ENCODE results near the gene VWA1.
A peak's percentile ranks its signal among the peaks of the same experiment; 100 is the strongest.
"Not testable (repeated sequence)": the region's sequence is repeated elsewhere in the genome, so short reads cannot be mapped to it uniquely, and the experiment has no call there.

VWA1 gene

DNA sequence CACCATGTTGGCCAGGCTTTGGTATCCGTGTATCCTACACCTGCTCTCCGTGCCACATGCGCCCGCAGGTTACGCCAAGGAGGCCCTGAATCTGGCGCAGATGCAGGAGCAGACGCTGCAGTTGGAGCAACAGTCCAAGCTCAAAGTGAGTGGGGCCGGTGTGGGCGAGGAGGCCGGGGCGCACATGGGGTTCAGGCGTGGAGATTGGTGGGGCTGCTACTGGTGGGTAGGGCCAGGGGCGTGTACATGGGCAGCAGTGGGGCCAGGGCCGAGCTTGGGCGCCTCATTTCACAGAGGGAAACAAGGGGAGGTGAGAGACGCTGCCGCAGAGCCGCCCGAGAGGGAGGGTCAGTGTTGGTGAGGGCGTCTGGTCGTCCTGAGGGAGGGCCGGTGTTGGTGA, 41.7 kb downstream of the VWA1 start:
- Histone ChIP-seq H3K27ac (no peak overlapping the region), H3K36me3 (peaks cover 36 to 63% (median 52%) of the 10 kb centered on the region in 11 experiments), H3K9me3 (replicated peaks in 1 of 11) (no peaks in the 10 kb centered on the region), H3K9ac (peak overlapping the region in 2 of 11 experiments; percentile 46 to 65; a peak in 3 of 22 replicates), H3K27me3 (no peaks in the 10 kb centered on the region), H3K4me1 (peaks cover 36 to 48% (median 46%) of the 10 kb centered on the region in 10 experiments), H3K4me2 (peak overlapping the region in 6 of 11 experiments; percentile 68 to 83 (median 74); a peak in 10 of 22 replicates), H4K20me1 (peaks cover 0 to 88% (median 73%) of the 10 kb centered on the region in 11 experiments; a peak in 20 of 22 replicates), H3K4me3 (no peak overlapping the region)
- TF ChIP-seq Cebpa-rat (IDR thresholded peaks at IDR 0.05): no peak

DNA sequence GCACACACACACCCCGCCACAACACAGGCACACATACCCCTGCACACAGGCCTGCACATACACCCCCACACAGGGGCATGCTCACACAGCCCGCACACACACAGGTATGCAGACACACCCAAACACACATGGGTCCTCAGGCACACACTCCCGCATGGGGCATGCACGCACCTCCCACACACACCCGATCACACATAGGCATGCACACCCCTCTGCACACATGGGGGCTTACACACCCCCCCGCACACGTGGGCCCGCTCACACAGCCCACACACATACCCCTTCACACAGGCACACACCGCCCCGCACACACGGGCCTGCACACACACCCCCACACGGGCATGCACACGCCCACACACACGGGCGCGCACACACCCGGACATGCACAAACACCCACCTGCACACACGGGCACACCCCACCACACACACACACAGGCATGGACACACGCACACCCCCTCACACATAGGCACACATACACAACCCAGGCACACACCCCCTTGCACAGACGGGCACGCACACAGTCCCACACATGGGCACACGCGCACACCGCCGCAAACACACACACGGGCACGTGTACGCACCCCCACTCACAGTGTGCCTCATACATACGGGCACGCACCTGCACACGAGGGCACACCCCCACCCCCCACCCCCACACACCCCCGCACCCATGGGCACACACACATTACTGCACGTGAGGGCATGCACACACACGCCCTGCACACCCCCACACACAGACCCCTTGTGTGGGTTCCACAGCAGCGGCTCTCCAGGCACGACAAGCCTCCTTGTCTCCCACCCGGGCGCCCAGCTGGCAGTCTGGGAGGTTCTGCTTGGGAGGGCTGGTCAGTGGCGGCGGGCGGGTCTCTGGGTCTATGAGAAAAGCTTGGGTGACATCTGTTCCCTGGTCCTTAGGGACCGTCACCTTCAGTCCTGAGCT, 44.3 kb downstream of the VWA1 start:
- Histone ChIP-seq H3K4me2 (no peak overlapping the region), H3K27me3 (no peaks in the 10 kb centered on the region), H3K9ac (no peak overlapping the region), H3K9me3 (replicated peaks in 1 of 11) (no peaks in the 10 kb centered on the region), H3K4me3 (no peak overlapping the region), H3K36me3 (peaks cover 55 to 74% (median 66%) of the 10 kb centered on the region in 11 experiments), H3K27ac (no peak overlapping the region), H3K4me1 (peaks cover 14 to 37% (median 29%) of the 10 kb centered on the region in 10 experiments), H4K20me1 (peaks cover 0 to 88% (median 65%) of the 10 kb centered on the region in 11 experiments; a peak in 18 of 22 replicates)
- no peak for TF ChIP-seq Cebpa-rat (IDR thresholded peaks at IDR 0.05)

DNA sequence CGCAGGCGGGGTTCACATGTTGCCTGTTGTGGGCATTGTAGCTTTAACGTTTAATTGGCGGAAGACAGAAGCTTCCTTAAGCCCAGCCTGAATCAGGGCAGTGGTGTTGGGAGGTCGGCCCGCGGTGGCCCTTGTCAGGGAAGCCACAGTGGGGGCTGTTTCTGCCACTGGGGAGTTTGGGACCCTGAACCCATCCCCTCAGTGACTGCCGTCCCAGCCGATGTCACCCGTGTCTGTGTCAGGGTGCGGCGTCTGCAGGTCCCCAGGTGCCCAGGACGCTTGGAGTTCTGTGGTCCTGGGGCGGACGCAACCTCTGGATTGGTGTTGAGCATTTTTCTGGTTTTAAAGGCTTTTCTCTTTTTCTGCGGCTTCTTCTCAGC, 45.0 kb downstream of the VWA1 start:
- not testable (repeated sequence) for H3K27me3 ChIP-seq; H3K27ac ChIP-seq; H3K4me2 ChIP-seq; H3K4me3 ChIP-seq; H3K9ac ChIP-seq; H3K9me3 ChIP-seq (replicated peaks in 1 of 11)
- H3K4me1 ChIP-seq: peaks cover 10 to 37% (median 23%) of the 10 kb centered on the region in 10 experiments
- H3K36me3 ChIP-seq: peaks cover 55 to 81% (median 70%) of the 10 kb centered on the region in 11 experiments
- peaks cover 0 to 88% (median 62%) of the 10 kb centered on the region in 11 experiments; a peak in 18 of 22 replicates for H4K20me1 ChIP-seq

DNA sequence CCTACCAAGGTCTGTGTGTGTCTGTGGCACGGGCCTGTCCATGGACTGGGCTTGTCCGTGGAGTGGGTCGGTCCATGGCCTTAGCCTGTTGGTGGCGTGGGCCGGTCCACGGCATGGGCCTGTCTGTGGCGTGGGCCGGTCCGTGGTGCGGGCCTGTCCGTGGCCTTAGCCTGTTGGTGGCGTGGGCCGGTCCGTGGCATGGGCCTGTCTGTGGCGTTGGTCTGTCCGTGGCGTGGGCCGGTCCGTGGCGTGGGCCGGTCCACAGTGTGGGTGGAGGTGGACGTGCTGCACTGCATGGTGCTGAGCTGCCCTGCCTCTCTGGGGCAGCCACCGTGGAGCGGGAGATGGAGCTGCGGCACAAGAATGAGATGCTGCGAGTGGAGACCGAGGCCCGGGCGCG, 46.3 kb downstream of the VWA1 start:
- H3K9ac ChIP-seq; H3K4me2 ChIP-seq; H3K4me3 ChIP-seq; H3K9me3 ChIP-seq (replicated peaks in 1 of 11); H3K27ac ChIP-seq; H3K27me3 ChIP-seq: not testable (repeated sequence)
- H3K36me3 ChIP-seq: peaks cover 63 to 88% (median 76%) of the 10 kb centered on the region in 11 experiments
- peaks cover 2 to 27% (median 10%) of the 10 kb centered on the region in 10 experiments; a peak in 19 of 20 replicates for H3K4me1 ChIP-seq
- peaks cover 0 to 85% (median 58%) of the 10 kb centered on the region in 11 experiments; a peak in 18 of 22 replicates for H4K20me1 ChIP-seq

DNA sequence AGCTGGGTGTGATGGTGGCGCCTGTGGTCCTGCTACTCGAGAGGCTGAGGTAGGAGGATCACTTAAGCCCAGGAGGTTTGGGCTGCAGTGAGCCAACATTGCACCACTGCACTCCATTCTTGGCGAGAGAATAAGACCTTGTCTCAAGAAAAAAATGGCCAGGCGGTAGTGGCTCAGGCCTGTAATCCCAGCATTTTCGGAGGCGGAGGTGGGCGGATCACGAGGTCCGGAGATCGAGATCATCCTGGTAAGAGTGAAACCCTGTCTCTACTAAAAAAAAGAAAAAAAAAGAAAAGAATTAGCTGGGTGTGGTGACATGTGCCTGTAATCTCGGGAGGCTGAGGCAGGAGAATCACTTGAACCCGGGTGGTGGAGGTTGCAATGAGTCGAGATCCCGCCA, 47.4 kb downstream of the VWA1 start:
- Histone ChIP-seq H3K9ac (no peak overlapping the region), H3K4me2 (no peak overlapping the region), H3K36me3 (peaks cover 59 to 88% (median 74%) of the 10 kb centered on the region in 11 experiments), H4K20me1 (peaks cover 0 to 81% (median 54%) of the 10 kb centered on the region in 11 experiments; a peak in 17 of 22 replicates), H3K4me1 (peaks cover 0 to 21% (median 5%) of the 10 kb centered on the region in 10 experiments; a peak in 10 of 20 replicates), H3K27ac (no peak overlapping the region), H3K27me3 (no peaks in the 10 kb centered on the region), H3K4me3 (no peak overlapping the region), H3K9me3 (replicated peaks in 1 of 11) (no peaks in the 10 kb centered on the region)
- no peak for TF ChIP-seq Cebpa-rat (IDR thresholded peaks at IDR 0.05)

DNA sequence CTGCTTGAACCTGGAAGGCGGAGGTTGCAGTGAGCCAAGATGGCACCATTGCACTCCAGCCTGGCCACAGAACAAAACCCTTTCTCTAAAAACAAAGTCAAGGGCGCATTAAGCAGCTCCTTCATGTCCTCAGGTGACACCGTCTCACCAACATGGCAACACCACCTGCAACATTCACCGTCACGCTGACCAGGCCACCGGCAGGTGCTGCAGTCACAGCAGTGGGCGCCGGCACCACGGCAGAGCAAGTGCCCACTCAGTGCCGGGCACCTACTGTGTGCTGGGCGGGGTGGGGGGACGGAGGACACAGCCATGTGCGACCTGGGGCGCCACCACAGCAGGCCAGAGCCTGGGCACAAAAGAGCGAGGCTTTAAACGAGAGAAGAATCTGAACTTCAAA, 48.2 kb downstream of the VWA1 start:
- no peaks in the 10 kb centered on the region for H3K9me3 ChIP-seq (replicated peaks in 1 of 11)
- peaks cover 61 to 90% (median 77%) of the 10 kb centered on the region in 11 experiments for H3K36me3 ChIP-seq
- no peak overlapping the region for H3K27ac ChIP-seq
- no peak overlapping the region for H3K4me3 ChIP-seq
- peaks cover 0 to 21% (median 5%) of the 10 kb centered on the region in 10 experiments; a peak in 10 of 20 replicates for H3K4me1 ChIP-seq
- peak overlapping the region in 4 of 11 experiments; percentile 9 to 48 (median 30); a peak in 5 of 22 replicates for H3K4me2 ChIP-seq
- H4K20me1 ChIP-seq: peaks cover 0 to 83% (median 53%) of the 10 kb centered on the region in 11 experiments; a peak in 17 of 22 replicates
- no peak for TF ChIP-seq Cebpa-rat (IDR thresholded peaks at IDR 0.05)
- no peaks in the 10 kb centered on the region for H3K27me3 ChIP-seq
- peak overlapping the region in 1 of 11 experiments; percentile 8; a peak in 1 of 22 replicates for H3K9ac ChIP-seq

DNA sequence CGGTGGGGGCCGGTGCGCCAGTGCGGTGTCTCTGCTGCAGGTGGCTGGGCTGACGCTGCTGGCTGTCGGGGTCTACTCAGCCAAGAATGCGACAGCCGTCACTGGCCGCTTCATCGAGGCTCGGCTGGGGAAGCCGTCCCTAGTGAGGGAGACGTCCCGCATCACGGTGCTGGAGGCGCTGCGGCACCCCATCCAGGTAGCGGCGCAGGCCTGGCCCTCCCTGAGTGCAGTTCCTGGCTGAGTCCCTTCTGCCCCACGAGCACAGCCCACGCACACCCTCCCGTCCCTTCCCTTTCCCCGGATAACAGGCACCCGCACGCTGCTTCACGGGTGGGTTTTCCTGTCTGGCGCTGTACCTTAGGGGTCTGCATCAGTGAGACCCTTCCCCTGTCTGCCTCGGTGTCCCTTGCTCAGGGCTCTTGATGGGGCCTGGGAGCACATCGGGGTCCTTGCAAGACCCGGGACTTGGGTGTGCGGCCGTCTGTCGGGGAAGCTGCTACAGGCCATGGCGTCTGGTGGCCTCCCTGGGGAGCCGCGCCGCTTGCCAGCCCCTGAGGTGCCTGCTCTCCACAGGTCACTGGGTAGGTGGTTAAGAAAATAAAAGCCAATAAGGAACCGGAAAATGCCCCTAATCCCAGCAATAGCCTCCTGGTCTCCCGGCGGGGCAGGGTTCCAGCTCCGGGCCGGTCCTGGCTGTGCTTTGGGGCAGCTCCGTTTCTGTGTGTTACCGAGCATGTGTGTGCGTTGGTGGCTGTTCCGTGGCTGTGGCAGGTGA, 49.7 kb downstream of the VWA1 start:
- H3K36me3 ChIP-seq: peaks cover 65 to 92% (median 81%) of the 10 kb centered on the region in 11 experiments
- H3K4me3 ChIP-seq; H3K9ac ChIP-seq; H3K9me3 ChIP-seq (replicated peaks in 1 of 11); H3K27ac ChIP-seq; H3K27me3 ChIP-seq: not testable (repeated sequence)
- peaks cover 0 to 86% (median 46%) of the 10 kb centered on the region in 11 experiments; a peak in 16 of 22 replicates for H4K20me1 ChIP-seq
- peak overlapping the region in 3 of 11 experiments; percentile 14 to 55 (median 47); a peak in 4 of 22 replicates for H3K4me2 ChIP-seq
- H3K4me1 ChIP-seq: peaks cover 0 to 21% (median 5%) of the 10 kb centered on the region in 10 experiments; a peak in 10 of 20 replicates

DNA sequence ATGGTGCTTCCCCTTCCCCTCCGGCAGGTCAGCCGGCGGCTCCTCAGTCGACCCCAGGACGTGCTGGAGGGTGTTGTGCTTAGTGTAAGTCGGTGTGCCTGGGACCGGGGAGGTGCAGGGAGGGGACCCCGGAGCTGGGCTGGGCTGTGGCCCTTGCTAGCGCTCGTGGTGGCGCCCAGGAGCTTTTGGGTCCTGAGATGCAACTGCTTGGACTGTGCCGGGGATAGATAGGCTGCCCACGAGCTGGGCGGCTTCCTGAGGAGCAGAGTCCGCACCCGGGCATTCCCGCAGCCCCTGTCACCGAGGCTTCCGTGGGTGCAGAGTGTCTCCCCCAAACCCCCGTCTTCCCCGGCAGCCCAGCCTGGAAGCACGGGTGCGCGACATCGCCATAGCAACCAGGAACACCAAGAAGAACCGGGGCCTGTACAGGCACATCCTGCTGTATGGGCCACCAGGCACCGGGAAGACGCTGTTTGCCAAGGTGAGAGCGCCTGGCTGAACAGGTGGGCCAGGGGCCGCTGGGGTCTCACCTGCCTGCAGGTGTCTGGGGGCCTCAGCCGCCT, 50.3 kb downstream of the VWA1 start:
- peaks cover 68 to 92% (median 81%) of the 10 kb centered on the region in 11 experiments for H3K36me3 ChIP-seq
- H4K20me1 ChIP-seq: peaks cover 0 to 86% (median 46%) of the 10 kb centered on the region in 11 experiments; a peak in 16 of 22 replicates
- peaks cover 0 to 21% (median 5%) of the 10 kb centered on the region in 10 experiments; a peak in 10 of 20 replicates for H3K4me1 ChIP-seq

More for the DNA sequence above, 50.3 kb downstream of the VWA1 start:
- H3K9ac ChIP-seq; H3K27ac ChIP-seq; H3K9me3 ChIP-seq (replicated peaks in 1 of 11); H3K4me2 ChIP-seq; H3K4me3 ChIP-seq; H3K27me3 ChIP-seq: not testable (repeated sequence)
